ENCODE results near the gene CLTA. TPM values are rescaled to one million over a fixed set of nuclear protein-coding genes. Genes with fewer than 3 reads are reported as not detected.

Gene CLTA
- total and polyA plus RNA-seq, 2 of the 8 experiments (the other 6 are each of a cell fraction or from before 2014, with no cell fraction given) = 137 to 236 TPM

DNA sequence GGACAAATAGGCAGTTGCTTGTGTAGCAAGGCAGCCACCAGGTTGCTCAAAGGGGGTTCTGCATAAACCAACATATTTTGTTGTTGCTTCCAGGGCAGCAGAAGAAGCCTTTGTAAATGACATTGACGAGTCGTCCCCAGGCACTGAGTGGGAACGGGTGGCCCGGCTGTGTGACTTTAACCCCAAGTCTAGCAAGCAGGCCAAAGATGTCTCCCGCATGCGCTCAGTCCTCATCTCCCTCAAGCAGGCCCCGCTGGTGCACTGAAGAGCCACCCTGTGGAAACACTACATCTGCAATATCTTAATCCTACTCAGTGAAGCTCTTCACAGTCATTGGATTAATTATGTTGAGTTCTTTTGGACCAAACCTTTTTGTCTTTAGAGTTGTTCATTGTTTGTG lies 20.8 kb downstream of the CLTA start:
- Histone ChIP-seq H2BK20ac (ENCODE audit: low read length) (no peak overlapping the region), H3K4me3 (ENCODE audit: extremely low read depth in 1 of 4, insufficient read depth in 2 of 4, low read depth in 3 of 4, low read length in 4 of 4) (no peak overlapping the region), H3K9ac (replicated peaks in 1 of 4; ENCODE audit: extremely low read depth in 1 of 4, low read depth in 3 of 4, low read length in 3 of 4) (no peak overlapping the region), H3K36me3 (ENCODE audit: control insufficient read depth in 2 of 4, insufficient read depth in 4 of 4, low read length in 3 of 4) (peaks cover 17 to 71% (median 48%) of the 10 kb centered on the region in 4 experiments), H2BK15ac (ENCODE audit: low read length) (no peak overlapping the region), H3K23me2 (ENCODE audit: low read depth, low read length) (no peaks in the 10 kb centered on the region), H2BK12ac (ENCODE audit: low read depth, low read length) (no peak overlapping the region), H3K79me1 (ENCODE audit: low read depth, low read length) (peaks cover 15% of the 10 kb centered on the region), H3K79me2 (ENCODE audit: control insufficient read depth in 1 of 2, insufficient read depth in 2 of 2, low read length in 2 of 2) (peaks cover 3 to 52% of the 10 kb centered on the region in 2 experiments; a peak in 2 of 4 replicates), H3K27ac (ENCODE audit: low read depth, low read length) (no peak overlapping the region), H4K91ac (replicated peaks; ENCODE audit: insufficient read length, low read length) (no peak overlapping the region), H4K5ac (ENCODE audit: insufficient read length, low read depth, low read length) (no peak overlapping the region), H3K4ac (replicated peaks; ENCODE audit: insufficient read length, low read depth, low read length) (no peak overlapping the region), H2AFZ (ENCODE audit: low read length) (no peak overlapping the region), H2AK5ac (ENCODE audit: low read depth, low read length) (no peak overlapping the region), H3K56ac (replicated peaks; ENCODE audit: insufficient read length, low read depth, low read length) (no peak overlapping the region), H4K20me1 (replicated peaks in 1 of 2; ENCODE audit: control insufficient read depth in 1 of 2, insufficient read depth in 2 of 2, low read length in 2 of 2) (peaks cover 10 to 34% of the 10 kb centered on the region in 2 experiments), H3K18ac (ENCODE audit: extremely low read depth, low read length) (no peak overlapping the region), H3K27me3 (replicated peaks in 1 of 4; ENCODE audit: control insufficient read depth in 3 of 4, extremely low read depth in 1 of 4, insufficient read depth in 3 of 4, low read length in 3 of 4) (no peaks in the 10 kb centered on the region), H3K9me3 (ENCODE audit: insufficient read depth in 2 of 2, low read depth in 1 of 2, low read length in 1 of 2) (no peaks in the 10 kb centered on the region), H4K8ac (ENCODE audit: extremely low read depth, insufficient read depth, low read length) (no peak overlapping the region), H2BK120ac (replicated peaks; ENCODE audit: low read depth, low read length) (no peak overlapping the region), H3K23ac (ENCODE audit: insufficient read length) (no peak overlapping the region), H3K14ac (ENCODE audit: insufficient read length) (no peak overlapping the region), H2BK5ac (ENCODE audit: low read depth, low read length) (no peak overlapping the region), H3K4me1 (replicated peaks in 1 of 4; ENCODE audit: control insufficient read depth in 3 of 4, insufficient read depth in 4 of 4, low read length in 3 of 4) (no peaks in the 10 kb centered on the region; a peak in 1 of 7 replicates), H3K4me2 (ENCODE audit: insufficient read depth in 1 of 2, low read depth in 2 of 2, low read length in 2 of 2) (no peak overlapping the region)
- POLR2A ChIA-PET (ENCODE audit: partially characterized antibody) = interaction anchor here (1.8 to 2.9 kb wide), 3 partner anchors 9 to 117 kb away, joined by 5 to 9 read pairs (median 5); no protein-coding TSS in a partner anchor
- 92% methylated on average over 7 of the region's 7 CpGs; no CpG with 5 or more reads in 1 of the 2 experiments for WGBS, 2 experiments (ENCODE audit: extremely low coverage in 1 of 2, insufficient coverage in 1 of 2, insufficient read length in 1 of 2, insufficient replicate concordance in 2 of 2, low coverage in 1 of 2, low lambda C conversion rate in 2 of 2, missing lambda C conversion rate in 1 of 2)
- DNase-seq (ENCODE audit: low read depth in 1 of 2, low spot score in 2 of 2) = no peak
- FAIRE-seq = no peak
- CTCF ChIA-PET (ENCODE audit: partially characterized antibody) = interaction anchor here (1.0 to 1.1 kb wide), 2 partner anchors 13 to 133 kb away, joined by 3 read pairs; no protein-coding TSS in a partner anchor
- TF ChIP-seq POLR2A (IDR thresholded peaks at IDR 0.05; ENCODE audit: control extremely low read depth in 1 of 2, low read depth in 2 of 2, low read length in 2 of 2) = no peak
- TF ChIP-seq NRF1 (IDR thresholded peaks at IDR 0.05; ENCODE audit: low read depth, low read length) = no peak
- no peak for TF ChIP-seq KDM1A (IDR thresholded peaks at IDR 0.05; ENCODE audit: borderline replicate concordance, low read length)
- no peak for TF ChIP-seq EP300 (IDR thresholded peaks at IDR 0.05; ENCODE audit: borderline replicate concordance in 1 of 2, low read depth in 2 of 2, low read length in 2 of 2)
- no peak for TF ChIP-seq ZNF274 (IDR thresholded peaks at IDR 0.05; ENCODE audit: borderline replicate concordance, extremely low read depth, low read length)
- TF ChIP-seq SP4 (IDR thresholded peaks at IDR 0.05; ENCODE audit: low read length) = no peak
- no peak for TF ChIP-seq RBBP5 (IDR thresholded peaks at IDR 0.05; ENCODE audit: borderline replicate concordance, low read depth, low read length)
- no peak for TF ChIP-seq SIRT6 (IDR thresholded peaks at IDR 0.05; ENCODE audit: low read length)
- TF ChIP-seq, protein P1, sequence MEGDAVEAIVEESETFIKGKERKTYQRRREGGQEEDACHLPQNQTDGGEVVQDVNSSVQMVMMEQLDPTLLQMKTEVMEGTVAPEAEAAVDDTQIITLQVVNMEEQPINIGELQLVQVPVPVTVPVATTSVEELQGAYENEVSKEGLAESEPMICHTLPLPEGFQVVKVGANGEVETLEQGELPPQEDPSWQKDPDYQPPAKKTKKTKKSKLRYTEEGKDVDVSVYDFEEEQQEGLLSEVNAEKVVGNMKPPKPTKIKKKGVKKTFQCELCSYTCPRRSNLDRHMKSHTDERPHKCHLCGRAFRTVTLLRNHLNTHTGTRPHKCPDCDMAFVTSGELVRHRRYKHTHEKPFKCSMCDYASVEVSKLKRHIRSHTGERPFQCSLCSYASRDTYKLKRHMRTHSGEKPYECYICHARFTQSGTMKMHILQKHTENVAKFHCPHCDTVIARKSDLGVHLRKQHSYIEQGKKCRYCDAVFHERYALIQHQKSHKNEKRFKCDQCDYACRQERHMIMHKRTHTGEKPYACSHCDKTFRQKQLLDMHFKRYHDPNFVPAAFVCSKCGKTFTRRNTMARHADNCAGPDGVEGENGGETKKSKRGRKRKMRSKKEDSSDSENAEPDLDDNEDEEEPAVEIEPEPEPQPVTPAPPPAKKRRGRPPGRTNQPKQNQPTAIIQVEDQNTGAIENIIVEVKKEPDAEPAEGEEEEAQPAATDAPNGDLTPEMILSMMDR (IDR thresholded peaks at IDR 0.05; ENCODE audit: control extremely low read depth in 1 of 3, insufficient read depth in 1 of 3, low read depth in 1 of 3, low read length in 3 of 3) = no peak
- TF ChIP-seq MAFK (IDR thresholded peaks at IDR 0.05; ENCODE audit: low read depth, low read length) = no peak
- TF ChIP-seq KDM5A (IDR thresholded peaks at IDR 0.05; ENCODE audit: low read length) = no peak

All from H1 (cell line).